OCI-LY1 (cell line): Measurements from ENCODE around the gene ABHD18.

Source experiments
- EZH2 ChIP-seq: fragments of 200-600 bp; sonication (generic), shearing (Covaris generic); IDR thresholded peaks from 2 replicates; pipeline ENCODE4 v1.8.0; 2017; ENCODE audit warnings: borderline replicate concordance, mixed run types, mild to moderate bottlenecking, antibody characterized with exemption, low read length, moderate library complexity, mixed read lengths
- TF ChIP-seq, protein P1 (sequence below): fragments of 200-600 bp; sonication (generic), shearing (Covaris generic); IDR thresholded peaks from 2 replicates; pipeline ENCODE4 v1.5.1; 2017; ENCODE audit warnings: mild to moderate bottlenecking, antibody characterized with exemption, low read length, moderate library complexity, mixed read lengths

DNA sequence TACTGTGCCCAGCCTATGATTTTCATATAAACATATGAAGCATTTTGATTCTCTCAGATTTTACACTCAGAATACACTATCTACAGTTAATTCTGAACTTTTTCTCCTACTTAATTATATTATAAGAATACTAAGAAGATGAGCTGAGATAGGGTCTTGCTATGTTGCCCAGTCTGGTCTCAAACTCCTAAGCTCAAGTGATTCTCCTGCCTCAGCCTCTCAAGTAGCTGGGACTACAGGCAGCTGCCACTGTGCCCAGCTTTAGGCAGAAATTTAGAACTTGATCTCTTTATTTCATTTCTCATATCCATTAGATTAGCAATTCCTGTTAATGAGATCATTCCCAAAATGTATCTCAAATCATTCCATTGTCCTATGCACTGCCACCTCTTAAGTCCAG is 91.2 kb downstream of the ABHD18 start:
- TF ChIP-seq, protein P1, sequence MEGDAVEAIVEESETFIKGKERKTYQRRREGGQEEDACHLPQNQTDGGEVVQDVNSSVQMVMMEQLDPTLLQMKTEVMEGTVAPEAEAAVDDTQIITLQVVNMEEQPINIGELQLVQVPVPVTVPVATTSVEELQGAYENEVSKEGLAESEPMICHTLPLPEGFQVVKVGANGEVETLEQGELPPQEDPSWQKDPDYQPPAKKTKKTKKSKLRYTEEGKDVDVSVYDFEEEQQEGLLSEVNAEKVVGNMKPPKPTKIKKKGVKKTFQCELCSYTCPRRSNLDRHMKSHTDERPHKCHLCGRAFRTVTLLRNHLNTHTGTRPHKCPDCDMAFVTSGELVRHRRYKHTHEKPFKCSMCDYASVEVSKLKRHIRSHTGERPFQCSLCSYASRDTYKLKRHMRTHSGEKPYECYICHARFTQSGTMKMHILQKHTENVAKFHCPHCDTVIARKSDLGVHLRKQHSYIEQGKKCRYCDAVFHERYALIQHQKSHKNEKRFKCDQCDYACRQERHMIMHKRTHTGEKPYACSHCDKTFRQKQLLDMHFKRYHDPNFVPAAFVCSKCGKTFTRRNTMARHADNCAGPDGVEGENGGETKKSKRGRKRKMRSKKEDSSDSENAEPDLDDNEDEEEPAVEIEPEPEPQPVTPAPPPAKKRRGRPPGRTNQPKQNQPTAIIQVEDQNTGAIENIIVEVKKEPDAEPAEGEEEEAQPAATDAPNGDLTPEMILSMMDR: no peak
- no peak for TF ChIP-seq EZH2
